HUDEP-2 (cell line): ENCODE data around the gene IFT74.
"Not testable (repeated sequence)": the region's sequence is repeated elsewhere in the genome, so short reads cannot be mapped to it uniquely, and the experiment has no call there.

Source experiments
- DNase-seq, 76 experiments: peaks; one replicate each; lab custom pipeline; 2025; ENCODE audit not compliant: unreplicated experiment in 76 of 76; lab: John Stamatoyannopoulos, UW

Gene IFT74

GRCh38 chr9:27065288-27065687 is 109.1 kb downstream of the IFT74 start:
- DNase-seq: no peak

GRCh38 chr9:27073841-27074728 is 117.9 kb downstream of the IFT74 start:
- DNase-seq: no peak

- DNase-seq: no peak
Measured at GRCh38 chr9:27078685-27079084, 122.5 kb downstream of the IFT74 start.

GRCh38 chr9:27085456-27085855 is 129.2 kb downstream of the IFT74 start:
- no peak for DNase-seq

GRCh38 chr9:27086818-27087680 is 130.8 kb downstream of the IFT74 start:
- DNase-seq: no peak

- DNase-seq: no peak
Measured at GRCh38 chr9:27088981-27089380, 132.8 kb downstream of the IFT74 start.

- DNase-seq: no peak
Measured at GRCh38 chr9:27089706-27090105, 133.5 kb downstream of the IFT74 start.

GRCh38 chr9:27090231-27090630 is 134.0 kb downstream of the IFT74 start:
- DNase-seq: no peak

GRCh38 chr9:27090711-27091110 is 134.5 kb downstream of the IFT74 start:
- no peak for DNase-seq

- not testable (repeated sequence) for DNase-seq
Measured at GRCh38 chr9:27092496-27092895, 136.3 kb downstream of the IFT74 start.

- DNase-seq: not testable (repeated sequence)
Measured at GRCh38 chr9:27093384-27094067, 137.3 kb downstream of the IFT74 start.

- no peak for DNase-seq
Measured at GRCh38 chr9:27094640-27095298, 138.6 kb downstream of the IFT74 start.

GRCh38 chr9:27107241-27107640 is 151.0 kb downstream of the IFT74 start:
- DNase-seq: no peak

- no peak for DNase-seq
Measured at GRCh38 chr9:27108981-27109541, 152.8 kb downstream of the IFT74 start, which contains the start of gene TEK. Gene TEK (plus strand): TSS chr9:27109225. CDS start chr9:27109591, 366 bp downstream.

- no peak for DNase-seq
Measured at GRCh38 chr9:27109621-27110020, 153.4 kb downstream of the IFT74 start.

GRCh38 chr9:27110181-27110580 is 154.0 kb downstream of the IFT74 start:
- DNase-seq: no peak

GRCh38 chr9:27112235-27112634 is 156.0 kb downstream of the IFT74 start:
- no peak for DNase-seq
